ENCODE measurements around the gene NEK11.

DNA sequence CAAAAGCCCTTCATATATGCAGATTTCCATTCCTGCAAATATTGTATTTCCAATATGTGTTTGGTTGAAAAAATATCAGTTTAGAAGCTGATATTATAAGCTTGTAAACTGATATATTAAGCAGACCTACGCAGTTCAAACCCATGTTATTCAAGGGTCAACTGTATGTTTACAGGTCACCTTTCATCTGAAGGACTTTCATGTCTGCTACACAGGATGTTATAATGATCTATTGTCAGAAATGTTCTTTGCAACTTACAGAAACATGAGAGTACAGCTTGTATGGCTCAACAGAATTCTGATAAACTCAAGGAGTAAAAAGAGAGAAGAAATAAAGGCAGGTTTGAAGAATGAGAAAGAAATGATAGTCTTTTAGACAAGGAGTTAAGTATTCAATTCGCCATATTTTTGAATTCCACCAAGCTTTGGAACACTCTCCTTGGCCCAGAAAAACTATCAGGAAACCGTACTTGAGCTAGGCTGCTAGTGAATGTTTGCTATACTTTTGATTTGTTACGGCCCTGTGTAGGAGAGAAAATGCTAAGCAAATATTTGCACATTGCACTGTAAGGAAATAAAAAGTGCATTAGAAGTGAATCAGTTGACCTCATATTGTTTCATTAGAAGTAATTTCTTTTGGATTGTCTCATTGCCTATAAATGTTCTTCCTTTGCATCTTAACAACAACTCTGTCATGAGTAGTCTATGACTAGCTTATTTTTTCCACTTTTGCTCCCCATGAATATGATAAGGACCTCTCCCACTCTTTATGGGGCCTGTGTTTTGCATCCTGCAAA, 81.2 kb downstream of the NEK11 start:
- TF ChIP-seq TAF1 (IDR thresholded peaks at IDR 0.05; ENCODE audit: borderline replicate concordance, low read depth, low read length) (no peak), POLR2A (IDR thresholded peaks at IDR 0.05; ENCODE audit: low read depth, low read length) (no peak), POLR2AphosphoS5 (IDR thresholded peaks at IDR 0.05; ENCODE audit: low read depth, low read length) (no peak)
